ENCODE results near the gene LUZP4. TPM values are rescaled to one million over a fixed set of nuclear protein-coding genes. Genes with fewer than 3 reads are reported as not detected.

Gene LUZP4
- polyA plus RNA-seq, 1 of the 3 experiments (the other 2 are of a cell fraction) = not detected

DNA sequence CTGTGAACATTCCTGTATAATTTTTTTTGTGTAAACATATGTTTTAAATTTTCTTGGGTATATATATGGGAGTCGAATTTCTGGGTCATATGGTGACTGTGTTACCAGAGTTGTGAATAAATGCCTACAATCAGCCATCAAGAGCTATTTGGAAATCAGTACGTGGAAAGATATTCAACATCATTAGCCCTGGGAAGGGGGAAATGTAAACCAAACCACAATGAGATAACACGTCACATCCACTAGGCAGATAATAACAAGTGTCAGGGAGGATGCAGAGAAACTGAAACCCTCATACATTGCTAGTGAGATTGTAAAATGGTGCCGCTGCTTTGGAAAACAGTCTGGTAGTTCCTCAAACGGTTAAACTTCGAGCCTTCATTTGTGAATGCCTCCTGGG, 43.9 kb downstream of the LUZP4 start:
- TF ChIP-seq JUND (IDR thresholded peaks at IDR 0.05) (no peak), POLR2AphosphoS5 (IDR thresholded peaks at IDR 0.05; ENCODE audit: low read depth, low read length) (no peak), TEAD4 (IDR thresholded peaks at IDR 0.05; ENCODE audit: borderline replicate concordance, insufficient read depth) (no peak), NFIC (IDR thresholded peaks at IDR 0.05; ENCODE audit: borderline replicate concordance) (no peak), RFX5 (IDR thresholded peaks at IDR 0.05; ENCODE audit: low read length) (no peak), SMC3 (IDR thresholded peaks at IDR 0.05; ENCODE audit: low read depth, low read length) (no peak), GABPA (IDR thresholded peaks at IDR 0.05; ENCODE audit: low read depth) (no peak), CHD2 (IDR thresholded peaks at IDR 0.05; ENCODE audit: low read length, partially characterized antibody) (no peak), GATA2 (CRISPR knock-in tag; IDR thresholded peaks at IDR 0.05) (no peak), EP300 (IDR thresholded peaks at IDR 0.05; ENCODE audit: borderline replicate concordance in 1 of 2, low read depth in 1 of 2, low read length in 1 of 2) (no peak)
- TF ChIP-seq, protein P1, sequence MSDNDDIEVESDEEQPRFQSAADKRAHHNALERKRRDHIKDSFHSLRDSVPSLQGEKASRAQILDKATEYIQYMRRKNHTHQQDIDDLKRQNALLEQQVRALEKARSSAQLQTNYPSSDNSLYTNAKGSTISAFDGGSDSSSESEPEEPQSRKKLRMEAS (IDR thresholded peaks at IDR 0.05; ENCODE audit: low read depth) = no peak
- TF ChIP-seq, protein P2, sequence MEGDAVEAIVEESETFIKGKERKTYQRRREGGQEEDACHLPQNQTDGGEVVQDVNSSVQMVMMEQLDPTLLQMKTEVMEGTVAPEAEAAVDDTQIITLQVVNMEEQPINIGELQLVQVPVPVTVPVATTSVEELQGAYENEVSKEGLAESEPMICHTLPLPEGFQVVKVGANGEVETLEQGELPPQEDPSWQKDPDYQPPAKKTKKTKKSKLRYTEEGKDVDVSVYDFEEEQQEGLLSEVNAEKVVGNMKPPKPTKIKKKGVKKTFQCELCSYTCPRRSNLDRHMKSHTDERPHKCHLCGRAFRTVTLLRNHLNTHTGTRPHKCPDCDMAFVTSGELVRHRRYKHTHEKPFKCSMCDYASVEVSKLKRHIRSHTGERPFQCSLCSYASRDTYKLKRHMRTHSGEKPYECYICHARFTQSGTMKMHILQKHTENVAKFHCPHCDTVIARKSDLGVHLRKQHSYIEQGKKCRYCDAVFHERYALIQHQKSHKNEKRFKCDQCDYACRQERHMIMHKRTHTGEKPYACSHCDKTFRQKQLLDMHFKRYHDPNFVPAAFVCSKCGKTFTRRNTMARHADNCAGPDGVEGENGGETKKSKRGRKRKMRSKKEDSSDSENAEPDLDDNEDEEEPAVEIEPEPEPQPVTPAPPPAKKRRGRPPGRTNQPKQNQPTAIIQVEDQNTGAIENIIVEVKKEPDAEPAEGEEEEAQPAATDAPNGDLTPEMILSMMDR (IDR thresholded peaks at IDR 0.05) = no peak
- TF ChIP-seq, protein P3, sequence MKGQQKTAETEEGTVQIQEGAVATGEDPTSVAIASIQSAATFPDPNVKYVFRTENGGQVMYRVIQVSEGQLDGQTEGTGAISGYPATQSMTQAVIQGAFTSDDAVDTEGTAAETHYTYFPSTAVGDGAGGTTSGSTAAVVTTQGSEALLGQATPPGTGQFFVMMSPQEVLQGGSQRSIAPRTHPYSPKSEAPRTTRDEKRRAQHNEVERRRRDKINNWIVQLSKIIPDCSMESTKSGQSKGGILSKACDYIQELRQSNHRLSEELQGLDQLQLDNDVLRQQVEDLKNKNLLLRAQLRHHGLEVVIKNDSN (IDR thresholded peaks at IDR 0.05; ENCODE audit: borderline replicate concordance, low read depth) = no peak
- TF ChIP-seq, protein P4, sequence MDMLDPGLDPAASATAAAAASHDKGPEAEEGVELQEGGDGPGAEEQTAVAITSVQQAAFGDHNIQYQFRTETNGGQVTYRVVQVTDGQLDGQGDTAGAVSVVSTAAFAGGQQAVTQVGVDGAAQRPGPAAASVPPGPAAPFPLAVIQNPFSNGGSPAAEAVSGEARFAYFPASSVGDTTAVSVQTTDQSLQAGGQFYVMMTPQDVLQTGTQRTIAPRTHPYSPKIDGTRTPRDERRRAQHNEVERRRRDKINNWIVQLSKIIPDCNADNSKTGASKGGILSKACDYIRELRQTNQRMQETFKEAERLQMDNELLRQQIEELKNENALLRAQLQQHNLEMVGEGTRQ (IDR thresholded peaks at IDR 0.05; ENCODE audit: borderline replicate concordance, low read depth, low read length) = no peak
- TF ChIP-seq, protein P5, sequence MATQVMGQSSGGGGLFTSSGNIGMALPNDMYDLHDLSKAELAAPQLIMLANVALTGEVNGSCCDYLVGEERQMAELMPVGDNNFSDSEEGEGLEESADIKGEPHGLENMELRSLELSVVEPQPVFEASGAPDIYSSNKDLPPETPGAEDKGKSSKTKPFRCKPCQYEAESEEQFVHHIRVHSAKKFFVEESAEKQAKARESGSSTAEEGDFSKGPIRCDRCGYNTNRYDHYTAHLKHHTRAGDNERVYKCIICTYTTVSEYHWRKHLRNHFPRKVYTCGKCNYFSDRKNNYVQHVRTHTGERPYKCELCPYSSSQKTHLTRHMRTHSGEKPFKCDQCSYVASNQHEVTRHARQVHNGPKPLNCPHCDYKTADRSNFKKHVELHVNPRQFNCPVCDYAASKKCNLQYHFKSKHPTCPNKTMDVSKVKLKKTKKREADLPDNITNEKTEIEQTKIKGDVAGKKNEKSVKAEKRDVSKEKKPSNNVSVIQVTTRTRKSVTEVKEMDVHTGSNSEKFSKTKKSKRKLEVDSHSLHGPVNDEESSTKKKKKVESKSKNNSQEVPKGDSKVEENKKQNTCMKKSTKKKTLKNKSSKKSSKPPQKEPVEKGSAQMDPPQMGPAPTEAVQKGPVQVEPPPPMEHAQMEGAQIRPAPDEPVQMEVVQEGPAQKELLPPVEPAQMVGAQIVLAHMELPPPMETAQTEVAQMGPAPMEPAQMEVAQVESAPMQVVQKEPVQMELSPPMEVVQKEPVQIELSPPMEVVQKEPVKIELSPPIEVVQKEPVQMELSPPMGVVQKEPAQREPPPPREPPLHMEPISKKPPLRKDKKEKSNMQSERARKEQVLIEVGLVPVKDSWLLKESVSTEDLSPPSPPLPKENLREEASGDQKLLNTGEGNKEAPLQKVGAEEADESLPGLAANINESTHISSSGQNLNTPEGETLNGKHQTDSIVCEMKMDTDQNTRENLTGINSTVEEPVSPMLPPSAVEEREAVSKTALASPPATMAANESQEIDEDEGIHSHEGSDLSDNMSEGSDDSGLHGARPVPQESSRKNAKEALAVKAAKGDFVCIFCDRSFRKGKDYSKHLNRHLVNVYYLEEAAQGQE (IDR thresholded peaks at IDR 0.05; ENCODE audit: low read depth, low read length) = no peak
- Histone ChIP-seq H3K36me3 (replicated peaks in 1 of 2; ENCODE audit: control insufficient read depth in 1 of 2, insufficient read depth in 2 of 2, low read length in 1 of 2) (no peaks in the 10 kb centered on the region), H3K27ac (ENCODE audit: low read depth in 2 of 2, low read length in 1 of 2) (no peak overlapping the region), H3K4me1 (ENCODE audit: control insufficient read depth in 1 of 2, insufficient read depth in 2 of 2, low read depth in 1 of 2, low read length in 1 of 2) (no peaks in the 10 kb centered on the region; a peak in 1 of 4 replicates), H2AFZ (ENCODE audit: low read depth) (no peak overlapping the region), H3K4me2 (no peak overlapping the region), H3K9me2 (no peaks in the 10 kb centered on the region), H3K9ac (no peak overlapping the region), H3K4me3 (ENCODE audit: low read depth in 2 of 2, low read length in 1 of 2) (no peak overlapping the region), H4K20me1 (ENCODE audit: insufficient read depth) (no peaks in the 10 kb centered on the region), H3F3A (replicated peaks; ENCODE audit: insufficient read depth) (no peaks in the 10 kb centered on the region), H3K79me2 (ENCODE audit: insufficient read depth) (no peaks in the 10 kb centered on the region), H3K27me3 (ENCODE audit: insufficient read depth) (peaks cover 4% of the 10 kb centered on the region; the same call in 1 of the 2 replicates), H3K9me3 (no peaks in the 10 kb centered on the region)
- no peak for DNase-seq
- WGBS (ENCODE audit: low lambda C conversion rate) = 45% methylated on average over 6 of the region's 6 CpGs
- CTCF ChIA-PET = no interaction called here
- POLR2A ChIA-PET = no interaction called here

Data from SK-N-SH (cell line).